OCI-LY1 (cell line): ENCODE results near the gene NAV3.

Experiments
- H2AFZ ChIP-seq: fragments of 200-600 bp; sonication (generic), shearing (Covaris generic); 2 replicates; pipeline ENCODE4 v1.6.0; 2014; ENCODE audit warnings: antibody characterized with exemption, mild to moderate bottlenecking, low read length
- H3F3A ChIP-seq: fragments of 200-600 bp; sonication (generic), shearing (Covaris generic); 2 replicates; pipeline ENCODE4 v1.6.0; 2014; ENCODE audit warnings: mild to moderate bottlenecking, antibody characterized with exemption, low read length, moderate library complexity; ENCODE audit not compliant: insufficient read depth
- H3K27ac ChIP-seq: fragments of 200-600 bp; sonication (generic); 2 replicates; pipeline ENCODE4 v1.5.1; 2014; ENCODE audit warnings: low read length, mixed run types, mild to moderate bottlenecking, low read depth; ENCODE audit not compliant: poor library complexity, severe bottlenecking
- H3K27me3 ChIP-seq: fragments of 200-600 bp; sonication (generic); 2 replicates; pipeline ENCODE4 v1.6.0; 2014; ENCODE audit warnings: antibody characterized with exemption, mild to moderate bottlenecking, low read length, moderate library complexity; ENCODE audit not compliant: insufficient read depth
- H3K36me3 ChIP-seq: fragments of 200-600 bp; sonication (generic); 2 replicates; pipeline ENCODE4 v1.6.1; 2014; ENCODE audit warnings: mild to moderate bottlenecking, antibody characterized with exemption, low read length, moderate library complexity, mixed read lengths; ENCODE audit not compliant: insufficient read depth
- H3K4me1 ChIP-seq: fragments of 200-600 bp; sonication (generic); 2 replicates; pipeline ENCODE4 v1.5.1; 2014; ENCODE audit warnings: mild to moderate bottlenecking, low read length, moderate library complexity; ENCODE audit not compliant: insufficient read depth, severe bottlenecking
- H3K4me2 ChIP-seq: fragments of 200-600 bp; sonication (generic), shearing (Covaris generic); 2 replicates; pipeline ENCODE4 v1.6.1; 2014; ENCODE audit warnings: low read length
- H3K4me3 ChIP-seq: fragments of 200-600 bp; sonication (generic); 2 replicates; pipeline ENCODE4 v1.5.1; 2014; ENCODE audit warnings: low read length, low read depth, mild to moderate bottlenecking, mixed read lengths; ENCODE audit not compliant: poor library complexity, severe bottlenecking
- H3K79me2 ChIP-seq: fragments of 200-600 bp; shearing (Covaris generic); 2 replicates; pipeline ENCODE4 v1.6.1; 2016; ENCODE audit warnings: mixed run types, low read length, mixed read lengths; ENCODE audit not compliant: insufficient read depth
- H3K9ac ChIP-seq: fragments of 200-600 bp; sonication (generic), shearing (Covaris generic); 2 replicates; pipeline ENCODE4 v1.6.1; 2014; ENCODE audit warnings: mild to moderate bottlenecking, low read length, mixed read lengths
- H3K9me2 ChIP-seq: fragments of 200-600 bp; sonication (generic), shearing (Covaris generic); 2 replicates; pipeline ENCODE4 v1.6.1; 2014; ENCODE audit warnings: low read depth, mild to moderate bottlenecking, low read length, mixed read lengths
- H3K9me3 ChIP-seq: fragments of 200-600 bp; shearing (Covaris generic); 2 replicates; pipeline ENCODE4 v1.6.1; 2014; ENCODE audit warnings: low read length, mixed read lengths
- H4K20me1 ChIP-seq: fragments of 200-600 bp; sonication (generic), shearing (Covaris generic); 2 replicates; pipeline ENCODE4 v1.6.0; 2016; ENCODE audit warnings: mild to moderate bottlenecking, low read length; ENCODE audit not compliant: insufficient read depth
- EZH2 ChIP-seq: fragments of 200-600 bp; sonication (generic), shearing (Covaris generic); IDR thresholded peaks from 2 replicates; pipeline ENCODE4 v1.8.0; 2017; ENCODE audit warnings: borderline replicate concordance, mixed run types, mild to moderate bottlenecking, antibody characterized with exemption, low read length, moderate library complexity, mixed read lengths
- TF ChIP-seq, protein P1 (sequence below): fragments of 200-600 bp; sonication (generic), shearing (Covaris generic); IDR thresholded peaks from 2 replicates; pipeline ENCODE4 v1.5.1; 2017; ENCODE audit warnings: mild to moderate bottlenecking, antibody characterized with exemption, low read length, moderate library complexity, mixed read lengths

Gene NAV3

DNA sequence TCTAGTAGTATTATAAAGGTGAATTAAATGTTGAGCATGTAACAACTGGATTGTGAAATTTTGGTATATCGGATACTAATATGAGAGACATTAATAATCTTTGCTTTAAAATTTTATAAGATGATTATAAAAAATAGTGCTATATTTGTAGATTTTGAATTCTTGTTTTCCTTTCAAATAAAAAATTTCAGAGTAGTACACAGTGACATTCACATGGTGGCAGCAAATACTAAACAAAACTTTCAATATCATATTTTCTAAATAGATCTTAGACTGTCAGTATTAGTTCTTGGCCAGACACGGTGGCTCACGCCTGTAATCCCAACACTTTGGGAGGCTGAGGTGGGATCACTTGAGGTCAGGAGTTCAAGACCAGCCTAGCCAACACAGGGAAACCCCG, 166.0 kb downstream of the NAV3 start:
- Histone ChIP-seq H3K9me3 (no peaks in the 10 kb centered on the region), H3K4me3 (no peak overlapping the region), H4K20me1 (no peaks in the 10 kb centered on the region), H2AFZ (no peak overlapping the region), H3K27ac (no peak overlapping the region), H3K9ac (no peak overlapping the region), H3K27me3 (no peaks in the 10 kb centered on the region), H3K4me2 (no peak overlapping the region), H3K9me2 (no peaks in the 10 kb centered on the region; the same call in 1 of the 2 replicates), H3K4me1 (peaks cover 39% of the 10 kb centered on the region), H3F3A (no peaks in the 10 kb centered on the region), H3K36me3 (no peaks in the 10 kb centered on the region), H3K79me2 (no peaks in the 10 kb centered on the region)
- TF ChIP-seq, protein P1, sequence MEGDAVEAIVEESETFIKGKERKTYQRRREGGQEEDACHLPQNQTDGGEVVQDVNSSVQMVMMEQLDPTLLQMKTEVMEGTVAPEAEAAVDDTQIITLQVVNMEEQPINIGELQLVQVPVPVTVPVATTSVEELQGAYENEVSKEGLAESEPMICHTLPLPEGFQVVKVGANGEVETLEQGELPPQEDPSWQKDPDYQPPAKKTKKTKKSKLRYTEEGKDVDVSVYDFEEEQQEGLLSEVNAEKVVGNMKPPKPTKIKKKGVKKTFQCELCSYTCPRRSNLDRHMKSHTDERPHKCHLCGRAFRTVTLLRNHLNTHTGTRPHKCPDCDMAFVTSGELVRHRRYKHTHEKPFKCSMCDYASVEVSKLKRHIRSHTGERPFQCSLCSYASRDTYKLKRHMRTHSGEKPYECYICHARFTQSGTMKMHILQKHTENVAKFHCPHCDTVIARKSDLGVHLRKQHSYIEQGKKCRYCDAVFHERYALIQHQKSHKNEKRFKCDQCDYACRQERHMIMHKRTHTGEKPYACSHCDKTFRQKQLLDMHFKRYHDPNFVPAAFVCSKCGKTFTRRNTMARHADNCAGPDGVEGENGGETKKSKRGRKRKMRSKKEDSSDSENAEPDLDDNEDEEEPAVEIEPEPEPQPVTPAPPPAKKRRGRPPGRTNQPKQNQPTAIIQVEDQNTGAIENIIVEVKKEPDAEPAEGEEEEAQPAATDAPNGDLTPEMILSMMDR: peak; percentile 11; the same call in 1 of the 2 replicates
- TF ChIP-seq EZH2: no peak

DNA sequence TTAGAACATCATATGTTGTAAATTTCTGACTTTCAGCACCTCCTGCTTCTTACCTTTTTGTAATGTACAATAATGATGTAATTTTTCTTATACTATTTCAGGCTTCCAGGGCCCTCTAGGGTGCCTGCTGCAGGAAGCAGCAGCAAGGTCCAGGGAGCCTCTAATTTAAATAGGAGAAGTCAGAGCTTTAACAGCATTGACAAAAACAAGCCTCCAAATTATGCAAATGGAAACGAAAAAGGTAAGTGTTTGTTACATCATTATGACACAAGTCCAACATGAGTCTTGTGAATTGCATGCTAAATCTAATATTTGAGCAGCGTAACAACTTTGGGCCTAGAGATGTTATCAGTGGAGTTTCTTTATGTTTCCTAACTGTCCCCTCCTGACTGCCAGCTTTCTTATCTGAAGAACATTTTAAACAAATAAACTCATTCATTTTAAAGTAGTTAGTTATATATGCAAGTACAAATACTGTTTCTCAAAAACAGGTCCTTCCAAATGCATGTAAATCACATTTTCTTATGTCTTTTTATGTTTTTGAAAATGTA, 167.6 kb downstream of the NAV3 start:
- H3K9ac ChIP-seq: no peak overlapping the region
- no peak overlapping the region for H3K4me3 ChIP-seq
- no peaks in the 10 kb centered on the region for H4K20me1 ChIP-seq
- no peaks in the 10 kb centered on the region for H3K36me3 ChIP-seq
- H2AFZ ChIP-seq: no peak overlapping the region
- H3K27me3 ChIP-seq: no peaks in the 10 kb centered on the region
- no peak overlapping the region; the same call in 1 of the 2 replicates for H3K4me2 ChIP-seq
- H3K4me1 ChIP-seq: peaks cover 39% of the 10 kb centered on the region
- TF ChIP-seq, protein P1: no peak
- TF ChIP-seq EZH2: no peak
- H3K79me2 ChIP-seq: no peaks in the 10 kb centered on the region
- H3F3A ChIP-seq: no peaks in the 10 kb centered on the region
- no peaks in the 10 kb centered on the region for H3K9me3 ChIP-seq
- H3K9me2 ChIP-seq: no peaks in the 10 kb centered on the region; the same call in 1 of the 2 replicates
- peak overlapping the region; percentile 72 for H3K27ac ChIP-seq

DNA sequence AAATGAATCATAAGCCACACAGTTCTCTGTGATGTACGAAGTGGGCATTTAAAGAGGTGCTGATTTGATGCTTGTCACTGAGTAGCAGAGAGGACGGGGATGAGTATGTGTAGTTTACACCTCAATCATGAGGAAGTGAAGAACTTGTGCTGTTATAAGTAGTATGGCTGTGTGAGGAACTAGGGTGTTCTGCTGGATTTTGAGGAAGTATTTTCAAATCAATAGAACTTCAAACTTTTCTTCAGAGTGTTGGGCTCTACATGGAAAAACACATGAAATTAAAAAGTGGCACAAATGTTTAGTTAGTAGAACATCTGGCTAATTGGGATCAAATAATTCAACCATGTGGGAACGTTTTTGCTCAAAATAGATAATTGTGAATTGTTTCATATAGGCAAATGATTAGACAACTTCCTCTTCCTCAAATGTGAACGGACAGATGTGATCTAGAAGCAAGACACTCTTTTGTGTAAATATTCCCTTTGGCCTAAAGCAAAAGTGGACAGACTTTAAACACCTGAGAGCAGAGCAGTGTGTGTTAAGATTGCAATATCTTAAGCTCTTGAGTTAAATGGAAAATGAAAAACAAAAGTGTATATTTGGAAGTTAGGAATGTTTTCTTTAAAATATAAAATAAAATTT, 168.5 kb downstream of the NAV3 start:
- no peaks in the 10 kb centered on the region for H3K36me3 ChIP-seq
- no peaks in the 10 kb centered on the region for H3K9me3 ChIP-seq
- H4K20me1 ChIP-seq: no peaks in the 10 kb centered on the region
- no peak for TF ChIP-seq EZH2
- TF ChIP-seq, protein P1: no peak
- peak overlapping the region; percentile 72 for H3K27ac ChIP-seq
- H3K27me3 ChIP-seq: no peaks in the 10 kb centered on the region
- no peaks in the 10 kb centered on the region; the same call in 1 of the 2 replicates for H3K9me2 ChIP-seq
- peak overlapping the region; percentile 9; the same call in 1 of the 2 replicates for H2AFZ ChIP-seq
- no peak overlapping the region for H3K4me3 ChIP-seq
- no peaks in the 10 kb centered on the region for H3F3A ChIP-seq
- H3K79me2 ChIP-seq: no peaks in the 10 kb centered on the region
- H3K4me2 ChIP-seq: peak overlapping the region; percentile 30; the same call in 1 of the 2 replicates
- H3K9ac ChIP-seq: no peak overlapping the region
- H3K4me1 ChIP-seq: peaks cover 39% of the 10 kb centered on the region
